HG02610 (cell line): ENCODE measurements around the gene GTPBP3.

Experiments used
- ATAC-seq: cut with Tn5 transposase; IDR thresholded peaks from one replicate; pipeline ENCODE4 v1.9.1; 2021; ENCODE audit warnings: mild to moderate bottlenecking, moderate library complexity; ENCODE audit not compliant: unreplicated experiment

The GTPBP3 gene

GRCh38 chr19:17379221-17379631 is 41.9 kb downstream of the GTPBP3 start:
- ATAC-seq: no peak

- no peak for ATAC-seq
Observed at GRCh38 chr19:17380426-17381138, 43.2 kb downstream of the GTPBP3 start.

- ATAC-seq: no peak
Observed at GRCh38 chr19:17385878-17386611, 48.7 kb downstream of the GTPBP3 start.

GRCh38 chr19:17389288-17389687 is 51.9 kb downstream of the GTPBP3 start:
- no peak for ATAC-seq

- ATAC-seq: no peak
Observed at GRCh38 chr19:17389957-17390664, 52.8 kb downstream of the GTPBP3 start.

GRCh38 chr19:17390665-17391370 is 53.5 kb downstream of the GTPBP3 start:
- ATAC-seq: peak; percentile 89

GRCh38 chr19:17391371-17392151 is 54.2 kb downstream of the GTPBP3 start:
- ATAC-seq: no peak
